ENCODE data around the gene TMPRSS9.
A peak's percentile ranks its signal among the peaks of the same experiment; 100 is the strongest.

Gene TMPRSS9

GRCh38 chr19:2359992-2360685 is at the start of gene TMPRSS9:
TSS of gene TMPRSS9 (plus strand) at chr19:2360265. CDS start at chr19:2389786, 29,521 bp downstream.
- DNase-seq, result no peak

GRCh38 chr19:2311093-2311492 is 49.0 kb upstream of the TMPRSS9 start:
- no peak for DNase-seq

- peak; percentile 25 for DNase-seq
Observed at GRCh38 chr19:2312820-2313501, 47.1 kb upstream of the TMPRSS9 start.

- no peak for DNase-seq
Observed at GRCh38 chr19:2315121-2315817, 44.8 kb upstream of the TMPRSS9 start.

GRCh38 chr19:2315818-2316353 is 44.2 kb upstream of the TMPRSS9 start:
- peak; percentile 77 for DNase-seq

GRCh38 chr19:2317300-2317699 is 42.8 kb upstream of the TMPRSS9 start:
- no peak for DNase-seq

- DNase-seq, result no peak
Observed at GRCh38 chr19:2317756-2318155, 42.3 kb upstream of the TMPRSS9 start.

GRCh38 chr19:2318923-2319322 is 41.1 kb upstream of the TMPRSS9 start:
- no peak for DNase-seq

- DNase-seq, result no peak
Observed at GRCh38 chr19:2319551-2319950, 40.5 kb upstream of the TMPRSS9 start.

GRCh38 chr19:2320049-2320448 is 40.0 kb upstream of the TMPRSS9 start:
- DNase-seq, result peak; percentile 19

- no peak for DNase-seq
Observed at GRCh38 chr19:2320939-2321338, 39.1 kb upstream of the TMPRSS9 start.

- no peak for DNase-seq
Observed at GRCh38 chr19:2321565-2322283, 38.3 kb upstream of the TMPRSS9 start.

- DNase-seq, result no peak
Observed at GRCh38 chr19:2323707-2324106, 36.4 kb upstream of the TMPRSS9 start.

GRCh38 chr19:2324220-2324948 is 35.7 kb upstream of the TMPRSS9 start:
- no peak for DNase-seq

GRCh38 chr19:2325281-2326046 is 34.6 kb upstream of the TMPRSS9 start:
- no peak for DNase-seq

GRCh38 chr19:2326699-2327360 is 33.2 kb upstream of the TMPRSS9 start:
- DNase-seq, result no peak

- peak; percentile 60 for DNase-seq
Observed at GRCh38 chr19:2327773-2328400, 32.2 kb upstream of the TMPRSS9 start.

- peak; percentile 91 for DNase-seq
Observed at GRCh38 chr19:2328401-2329148, 31.5 kb upstream of the TMPRSS9 start, which contains the start of the genes LSM7 and SPPL2B. TSS of gene LSM7 (minus strand) at chr19:2328586. CDS start at chr19:2328566, 20 bp downstream. TSS of gene SPPL2B (plus strand) at chr19:2328684. CDS start at chr19:2328710, 26 bp downstream.

GRCh38 chr19:2329149-2329478 is 31.0 kb upstream of the TMPRSS9 start:
- DNase-seq, result peak; percentile 47

Data from DMS53 (cell line).